Fibroblast of the aortic adventitia (primary cell): ENCODE measurements around the gene CLRN3. TPM values are rescaled to one million over a fixed set of nuclear protein-coding genes. Genes with fewer than 3 reads are reported as not detected.

Experiments
- DNase-seq: peaks from one replicate; pipeline ENCODE4 v3.0.0-alpha.2; 2010; ENCODE audit warnings: low read depth
- H3K4me3 ChIP-seq: 2 replicates; pipeline ENCODE4 v1.5.1; 2011; ENCODE audit warnings: low read depth, mild to moderate bottlenecking, control low read depth, low read length, moderate library complexity
- total RNA-seq: library from RNA; depleted of rRNA; stranded (reverse); fragments of >200 nt; gene quantifications from 2 replicates; pipeline ENCODE4 v1.2.3, GENCODE V29; 2012; ENCODE audit warnings: low replicate concordance
- TF ChIP-seq, protein P1 (sequence below): IDR thresholded peaks from 2 replicates; pipeline ENCODE4 v1.5.1; 2011; ENCODE audit warnings: mild to moderate bottlenecking, low read length, control low read depth, inconsistent platforms; ENCODE audit not compliant: insufficient read depth

Gene CLRN3
- total RNA-seq, 1 donor = not detected

DNA sequence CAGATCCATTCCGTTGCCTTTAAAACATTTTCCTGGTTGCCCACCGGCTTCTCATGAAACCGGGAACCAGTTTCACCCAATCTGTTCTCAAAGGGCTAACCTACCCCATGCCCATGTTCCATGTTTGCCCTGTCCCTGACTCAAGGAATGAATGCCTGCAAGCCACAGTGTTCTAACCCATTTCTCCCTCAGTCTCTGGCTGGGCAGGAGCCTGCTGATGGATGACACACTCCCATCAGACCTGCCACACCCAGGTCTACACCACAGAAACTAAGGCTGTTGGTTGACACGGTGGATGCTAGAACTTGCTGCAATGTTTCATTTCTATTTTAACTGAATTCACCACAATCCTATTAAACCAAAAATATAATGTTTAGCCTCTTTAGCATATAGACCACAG lies 15.6 kb downstream of the CLRN3 start:
- TF ChIP-seq, protein P1, sequence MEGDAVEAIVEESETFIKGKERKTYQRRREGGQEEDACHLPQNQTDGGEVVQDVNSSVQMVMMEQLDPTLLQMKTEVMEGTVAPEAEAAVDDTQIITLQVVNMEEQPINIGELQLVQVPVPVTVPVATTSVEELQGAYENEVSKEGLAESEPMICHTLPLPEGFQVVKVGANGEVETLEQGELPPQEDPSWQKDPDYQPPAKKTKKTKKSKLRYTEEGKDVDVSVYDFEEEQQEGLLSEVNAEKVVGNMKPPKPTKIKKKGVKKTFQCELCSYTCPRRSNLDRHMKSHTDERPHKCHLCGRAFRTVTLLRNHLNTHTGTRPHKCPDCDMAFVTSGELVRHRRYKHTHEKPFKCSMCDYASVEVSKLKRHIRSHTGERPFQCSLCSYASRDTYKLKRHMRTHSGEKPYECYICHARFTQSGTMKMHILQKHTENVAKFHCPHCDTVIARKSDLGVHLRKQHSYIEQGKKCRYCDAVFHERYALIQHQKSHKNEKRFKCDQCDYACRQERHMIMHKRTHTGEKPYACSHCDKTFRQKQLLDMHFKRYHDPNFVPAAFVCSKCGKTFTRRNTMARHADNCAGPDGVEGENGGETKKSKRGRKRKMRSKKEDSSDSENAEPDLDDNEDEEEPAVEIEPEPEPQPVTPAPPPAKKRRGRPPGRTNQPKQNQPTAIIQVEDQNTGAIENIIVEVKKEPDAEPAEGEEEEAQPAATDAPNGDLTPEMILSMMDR = no peak
- DNase-seq = no peak

DNA sequence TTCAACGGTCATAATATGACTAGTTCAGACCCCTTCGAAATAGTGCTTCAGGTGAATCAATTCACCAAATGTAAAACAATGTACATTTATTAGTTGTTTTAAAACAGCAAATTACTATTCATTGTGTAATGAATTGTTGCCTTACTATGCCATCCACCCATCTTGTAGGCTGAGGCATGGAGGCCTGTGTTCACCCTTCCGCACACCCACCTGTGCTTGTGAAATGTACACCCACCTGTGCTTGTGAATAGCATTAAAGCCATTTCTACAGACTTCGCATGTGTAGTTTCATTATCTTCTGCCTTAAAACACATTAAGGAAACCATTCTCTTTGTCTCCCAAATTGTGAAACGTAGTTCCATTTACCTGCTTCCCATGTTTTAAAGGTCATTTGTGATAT lies 16.8 kb downstream of the CLRN3 start:
- no peak for DNase-seq
- TF ChIP-seq, protein P1 = no peak
- H3K4me3 ChIP-seq = no peak overlapping the region

More for the DNA sequence above, 15.6 kb downstream of the CLRN3 start:
- H3K4me3 ChIP-seq = no peak overlapping the region

DNA sequence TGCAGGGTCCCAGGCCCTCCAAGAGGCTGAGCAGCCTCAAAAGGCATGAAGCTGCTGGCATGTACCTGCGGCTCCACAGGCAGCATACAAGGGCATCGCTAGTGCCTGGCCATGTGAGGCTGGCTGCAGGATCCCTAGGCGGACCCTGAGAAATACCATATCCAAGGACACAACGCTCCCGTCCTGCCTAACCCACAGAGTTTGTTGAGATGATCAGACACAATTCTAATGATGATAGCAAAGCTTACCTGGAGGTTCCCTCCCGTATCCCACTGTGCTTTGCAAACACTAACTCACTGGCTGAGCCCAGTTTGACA lies 17.3 kb downstream of the CLRN3 start:
- DNase-seq = no peak
- TF ChIP-seq, protein P1 = no peak
- no peak overlapping the region for H3K4me3 ChIP-seq

DNA sequence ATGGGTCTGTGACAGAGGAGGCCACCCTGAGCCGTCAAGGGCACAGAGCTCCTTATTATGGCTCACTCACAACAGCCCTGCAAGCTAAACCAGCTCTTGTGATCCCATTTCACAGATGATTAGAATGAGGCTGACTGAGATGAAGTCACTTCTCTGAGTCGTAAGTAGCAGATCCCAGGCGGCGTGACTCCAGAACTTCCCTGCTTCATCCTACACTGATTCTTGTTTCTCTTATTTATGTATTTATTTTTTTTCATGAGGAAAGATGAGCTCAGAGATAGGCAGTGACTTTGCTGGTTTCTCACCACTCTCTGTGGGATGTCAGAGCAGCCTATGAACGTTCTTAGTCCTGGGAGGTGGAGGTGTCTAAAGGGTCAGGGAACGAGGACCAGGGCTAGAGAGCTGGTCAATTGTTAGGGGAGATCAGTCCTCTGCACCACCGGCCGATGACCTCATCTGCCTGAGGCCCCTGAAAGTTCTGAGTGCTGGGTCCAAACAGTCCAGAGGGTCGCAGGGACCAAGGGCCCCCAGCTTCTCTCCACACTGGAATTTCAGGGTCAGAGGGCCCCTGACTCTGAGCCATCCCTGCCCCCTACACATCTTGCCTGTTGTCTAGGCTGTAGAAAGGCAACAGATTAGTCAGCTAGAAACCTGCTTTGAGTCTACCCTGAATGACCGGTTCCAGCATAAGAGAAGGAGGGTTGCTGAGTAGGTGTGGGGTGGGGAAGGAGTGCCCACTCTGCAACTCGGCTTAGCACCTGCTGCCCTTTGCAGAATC lies 17.9 kb downstream of the CLRN3 start:
- TF ChIP-seq, protein P1 = no peak
- no peak for DNase-seq
- no peak overlapping the region for H3K4me3 ChIP-seq

DNA sequence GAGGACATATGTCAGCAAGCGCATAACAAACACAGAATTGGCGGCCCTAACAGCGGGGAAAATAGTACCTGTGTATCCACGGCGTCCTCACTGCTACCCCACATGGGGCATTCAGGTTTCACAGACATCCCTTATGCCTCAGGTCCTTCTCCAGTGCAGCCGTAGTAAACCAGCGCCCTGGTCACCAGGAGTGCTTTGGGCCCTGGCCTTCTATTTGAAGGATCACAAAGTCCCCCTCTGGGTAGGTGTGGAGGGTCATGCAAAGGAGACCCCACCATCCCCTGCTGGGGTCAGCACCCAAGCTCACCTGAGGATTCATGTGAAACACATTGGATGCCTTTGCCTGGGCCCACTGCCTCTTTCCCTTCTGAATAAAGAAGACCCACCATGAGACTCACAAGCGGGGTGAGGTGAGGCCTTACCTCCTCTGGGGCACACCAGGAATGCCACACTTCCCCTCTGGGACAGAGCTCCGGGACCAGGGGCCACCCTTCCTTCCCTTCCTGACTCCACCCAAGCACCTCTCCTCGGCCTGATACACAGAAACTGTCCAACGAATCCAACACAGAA lies 18.8 kb downstream of the CLRN3 start:
- no peak for DNase-seq
- TF ChIP-seq, protein P1 = no peak
- no peak overlapping the region for H3K4me3 ChIP-seq

DNA sequence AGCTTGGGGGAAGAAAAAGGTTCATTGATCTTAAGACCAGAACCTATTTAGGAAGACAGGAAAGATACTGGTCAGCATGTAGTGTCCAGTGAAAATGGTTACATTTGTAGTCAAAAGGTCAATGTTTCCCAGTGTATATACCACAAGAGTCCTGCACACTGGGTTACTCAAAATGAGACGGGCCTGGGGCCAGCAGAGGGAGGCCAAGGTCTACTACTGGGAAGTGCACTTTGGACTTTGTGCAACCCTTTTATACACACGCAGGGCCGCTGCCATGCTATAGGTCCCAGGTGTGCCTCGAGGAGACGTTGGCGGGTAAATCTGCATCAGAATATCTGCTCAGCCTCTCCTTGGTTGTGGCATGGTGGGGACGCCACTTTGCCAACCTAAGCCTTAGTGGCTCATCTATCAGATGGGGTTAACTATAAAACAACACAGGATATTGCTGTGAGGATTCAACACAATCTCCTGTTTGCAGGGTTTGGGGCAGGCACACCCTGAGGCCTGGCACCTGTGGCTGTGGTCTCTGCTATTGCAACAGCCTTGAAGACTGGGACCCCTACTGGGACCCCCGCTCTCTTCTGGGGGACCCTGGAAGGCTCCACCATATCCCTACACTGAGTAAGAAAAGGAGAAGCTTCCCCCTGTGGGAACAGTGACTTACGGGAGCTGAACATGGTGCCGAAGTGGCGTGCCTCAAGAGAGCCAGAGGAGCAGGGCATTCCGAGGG lies 19.7 kb downstream of the CLRN3 start:
- no peak for DNase-seq
- no peak overlapping the region for H3K4me3 ChIP-seq
- TF ChIP-seq, protein P1 = no peak
